ENCODE data around the gene WBP11.

The WBP11 gene

GRCh38 chr12:14803830-14804160 is 517 bp upstream of the WBP11 start:
- H2AFZ ChIP-seq (ENCODE audit: low read depth, low read length, severe bottlenecking) = peak overlapping the region; percentile 87
- H4K20me1 ChIP-seq (ENCODE audit: low read depth, low read length) = peaks cover 18% of the 10 kb centered on the region
- H3K36me3 ChIP-seq (ENCODE audit: low read length) = peaks cover 11% of the 10 kb centered on the region; the same call in 1 of the 2 replicates
- no peaks in the 10 kb centered on the region for H3K9me3 ChIP-seq (ENCODE audit: insufficient read depth, low read length)
- TF ChIP-seq CTCF (IDR thresholded peaks at IDR 0.05; ENCODE audit: insufficient read depth, low read length, poor library complexity, severe bottlenecking) (no peak), EZH2phosphoT487 (conservative IDR thresholded peaks at IDR 0.05; ENCODE audit: low read length) (no peak)
- H3K4me3 ChIP-seq (ENCODE audit: insufficient read depth, low read length, poor library complexity, severe bottlenecking) = peak overlapping the region; percentile 90
- peaks cover 4% of the 10 kb centered on the region; the same call in 1 of the 2 replicates for H3F3A ChIP-seq (ENCODE audit: insufficient read depth)
- peak overlapping the region; percentile 85 for H3K9ac ChIP-seq (ENCODE audit: low read length)
- H3K79me2 ChIP-seq (ENCODE audit: insufficient read depth, low read length) = peaks cover 51% of the 10 kb centered on the region
- peak overlapping the region; percentile 92 for H3K4me2 ChIP-seq (ENCODE audit: low read depth, low read length, poor library complexity, severe bottlenecking)
- no peaks in the 10 kb centered on the region for H3K9me2 ChIP-seq (replicated peaks; ENCODE audit: insufficient read depth, low read length)
- H3K27me3 ChIP-seq (ENCODE audit: low read length) = no peaks in the 10 kb centered on the region
- H3K27ac ChIP-seq (ENCODE audit: low read depth, low read length) = peak overlapping the region; percentile 48

GRCh38 chr12:14802721-14803010 is 612 bp downstream of the WBP11 start:
- H3K9ac ChIP-seq (ENCODE audit: low read length) = peak overlapping the region; percentile 85
- H3K9me3 ChIP-seq (ENCODE audit: insufficient read depth, low read length) = no peaks in the 10 kb centered on the region
- peaks cover 18% of the 10 kb centered on the region for H4K20me1 ChIP-seq (ENCODE audit: low read depth, low read length)
- H3K27me3 ChIP-seq (ENCODE audit: low read length) = no peaks in the 10 kb centered on the region
- TF ChIP-seq CTCF (IDR thresholded peaks at IDR 0.05; ENCODE audit: insufficient read depth, low read length, poor library complexity, severe bottlenecking) = no peak
- no peak for TF ChIP-seq EZH2phosphoT487 (conservative IDR thresholded peaks at IDR 0.05; ENCODE audit: low read length)
- H3K79me2 ChIP-seq (ENCODE audit: insufficient read depth, low read length) = peaks cover 61% of the 10 kb centered on the region
- peak overlapping the region; percentile 90 for H3K4me3 ChIP-seq (ENCODE audit: insufficient read depth, low read length, poor library complexity, severe bottlenecking)
- H3K27ac ChIP-seq (ENCODE audit: low read depth, low read length) = peak overlapping the region; percentile 51; the same call in 1 of the 2 replicates
- H3F3A ChIP-seq (ENCODE audit: insufficient read depth) = peaks cover 4% of the 10 kb centered on the region; the same call in 1 of the 2 replicates
- peak overlapping the region; percentile 92 for H3K4me2 ChIP-seq (ENCODE audit: low read depth, low read length, poor library complexity, severe bottlenecking)
- peak overlapping the region; percentile 30 for H2AFZ ChIP-seq (ENCODE audit: low read depth, low read length, severe bottlenecking)
- H3K36me3 ChIP-seq (ENCODE audit: low read length) = peaks cover 21% of the 10 kb centered on the region; the same call in 1 of the 2 replicates
- no peaks in the 10 kb centered on the region for H3K9me2 ChIP-seq (replicated peaks; ENCODE audit: insufficient read depth, low read length)

DNA sequence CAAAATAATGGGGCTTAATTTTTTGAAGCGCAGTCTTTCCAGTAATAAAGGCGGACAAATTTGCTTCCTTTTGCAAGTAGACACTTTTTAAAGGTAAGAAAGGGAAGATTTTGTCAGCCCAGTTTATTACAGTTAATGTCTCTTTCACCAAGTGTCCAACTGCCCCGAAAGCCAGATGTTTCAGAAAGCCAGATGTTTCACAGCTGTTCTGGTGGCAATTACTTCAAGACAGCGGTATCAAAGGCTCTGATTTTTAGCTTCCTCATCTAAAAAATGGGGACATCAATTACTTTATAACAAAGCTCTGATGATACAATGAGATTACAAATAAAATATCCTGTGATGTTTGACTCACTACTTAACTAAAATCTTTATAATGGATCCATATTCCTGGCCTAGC is 1.0 kb downstream of the WBP11 start:
- peak overlapping the region; percentile 90 for H3K4me3 ChIP-seq (ENCODE audit: insufficient read depth, low read length, poor library complexity, severe bottlenecking)
- no peak overlapping the region for H2AFZ ChIP-seq (ENCODE audit: low read depth, low read length, severe bottlenecking)
- peak overlapping the region; percentile 85 for H3K9ac ChIP-seq (ENCODE audit: low read length)
- no peaks in the 10 kb centered on the region for H3K27me3 ChIP-seq (ENCODE audit: low read length)
- peaks cover 25% of the 10 kb centered on the region; the same call in 1 of the 2 replicates for H3K36me3 ChIP-seq (ENCODE audit: low read length)
- H3K79me2 ChIP-seq (ENCODE audit: insufficient read depth, low read length) = peaks cover 66% of the 10 kb centered on the region
- H3F3A ChIP-seq (ENCODE audit: insufficient read depth) = peaks cover 4% of the 10 kb centered on the region; the same call in 1 of the 2 replicates
- H3K9me3 ChIP-seq (ENCODE audit: insufficient read depth, low read length) = no peaks in the 10 kb centered on the region
- peaks cover 18% of the 10 kb centered on the region for H4K20me1 ChIP-seq (ENCODE audit: low read depth, low read length)
- no peaks in the 10 kb centered on the region for H3K9me2 ChIP-seq (replicated peaks; ENCODE audit: insufficient read depth, low read length)
- H3K27ac ChIP-seq (ENCODE audit: low read depth, low read length) = no peak overlapping the region
- H3K4me2 ChIP-seq (ENCODE audit: low read depth, low read length, poor library complexity, severe bottlenecking) = peak overlapping the region; percentile 92
- TF ChIP-seq EZH2phosphoT487 (conservative IDR thresholded peaks at IDR 0.05; ENCODE audit: low read length) = no peak
- no peak for TF ChIP-seq CTCF (IDR thresholded peaks at IDR 0.05; ENCODE audit: insufficient read depth, low read length, poor library complexity, severe bottlenecking)
